Ectodermal cell (in vitro differentiated cells): ENCODE measurements around the gene KAZALD1.
A peak's percentile ranks its signal among the peaks of the same experiment; 100 is the strongest.

Experiments
- H3K27ac ChIP-seq: 2 replicates; pipeline ENCODE4 v1.7.0; 2013; ENCODE audit warnings: mild to moderate bottlenecking, low read depth, low read length; ENCODE audit not compliant: insufficient read depth, poor library complexity, severe bottlenecking
- H3K27me3 ChIP-seq: 2 replicates; pipeline ENCODE4 v1.7.0; 2013; ENCODE audit warnings: mild to moderate bottlenecking, low read length; ENCODE audit not compliant: insufficient read depth, control insufficient read depth, poor library complexity, severe bottlenecking
- H3K36me3 ChIP-seq: one replicate; pipeline ENCODE4 v1.7.0; 2013; ENCODE audit warnings: low read length; ENCODE audit not compliant: control insufficient read depth, insufficient read depth
- H3K4me1 ChIP-seq: one replicate; pipeline ENCODE4 v1.7.0; 2013; ENCODE audit warnings: low read length; ENCODE audit not compliant: control insufficient read depth, insufficient read depth
- H3K4me3 ChIP-seq: 2 replicates; pipeline ENCODE4 v1.7.0; 2013; ENCODE audit warnings: low read depth, low read length, control low read depth; ENCODE audit not compliant: insufficient read depth
- H3K9me3 ChIP-seq: 2 replicates; pipeline ENCODE4 v1.7.0; 2013; ENCODE audit warnings: mild to moderate bottlenecking, low read length, moderate library complexity; ENCODE audit not compliant: control insufficient read depth
- WGBS, 2 experiments: methylation state at CpG; one replicate each; pipeline ENCODE4 v1.1.7; 2013; ENCODE audit warnings: missing lambda C conversion rate in 2 of 2; 5-methylcytosine and 5-hydroxymethylcytosine counted together

The KAZALD1 gene

DNA sequence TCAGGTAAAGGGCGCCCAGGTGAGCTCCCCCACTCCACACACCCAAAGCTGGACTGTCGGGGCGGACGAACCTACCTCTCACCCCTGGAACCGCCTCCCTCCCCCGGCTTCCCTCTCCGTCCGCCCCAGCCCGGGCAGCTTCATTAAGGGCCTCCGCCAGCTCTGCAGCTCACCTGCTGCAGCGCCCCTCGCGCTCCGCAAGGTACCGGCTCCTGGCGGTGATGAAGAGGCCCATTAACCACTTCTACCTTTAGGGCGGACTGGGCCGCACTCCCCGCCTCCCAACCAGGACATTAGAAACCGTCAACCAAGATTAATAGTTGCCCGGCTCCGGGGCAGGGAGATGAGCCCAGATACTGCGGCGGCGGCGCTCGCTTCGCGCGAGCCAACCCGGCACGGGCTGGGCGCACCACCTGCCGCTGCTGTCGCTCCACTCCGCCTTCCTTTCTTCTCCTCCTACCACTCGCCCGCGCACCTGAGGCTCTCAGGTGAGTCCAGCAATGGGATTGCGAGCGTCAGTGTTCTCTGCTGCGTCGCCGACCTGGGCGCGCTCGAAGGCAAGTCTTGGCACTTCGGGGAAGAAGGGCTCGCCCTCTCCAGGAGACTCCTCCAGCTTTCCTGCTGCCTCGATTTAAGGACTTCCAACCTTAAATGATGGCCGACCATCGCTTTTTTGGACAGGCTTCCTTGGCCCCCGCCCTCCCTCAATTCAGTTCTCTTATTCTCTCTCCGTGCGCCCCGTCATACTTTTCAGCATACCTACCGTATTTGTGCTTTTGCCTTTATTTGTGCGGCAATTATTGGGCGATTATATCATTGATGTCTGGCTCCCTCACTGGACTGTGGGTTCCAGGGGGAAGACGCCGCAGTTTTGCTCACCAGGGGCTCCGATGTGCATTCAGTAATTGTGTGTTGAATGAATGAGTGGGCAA lies 13.6 kb upstream of the KAZALD1 start:
- Histone ChIP-seq H3K27me3 (peaks cover 88% of the 10 kb centered on the region), H3K36me3 (no peaks in the 10 kb centered on the region), H3K9me3 (no peaks in the 10 kb centered on the region), H3K27ac (no peak overlapping the region), H3K4me1 (peaks cover 16% of the 10 kb centered on the region), H3K4me3 (no peak overlapping the region)
- 8% methylated on average over 62 of the region's 62 CpGs for WGBS, 2 experiments

- 9 to 10% methylated on average over 42 of the region's 42 CpGs for WGBS, 2 experiments
- Histone ChIP-seq H3K27ac (no peak overlapping the region), H3K27me3 (peaks cover 66% of the 10 kb centered on the region), H3K36me3 (no peaks in the 10 kb centered on the region), H3K4me1 (peaks cover 11% of the 10 kb centered on the region), H3K4me3 (no peak overlapping the region), H3K9me3 (no peaks in the 10 kb centered on the region)
These were observed 11.3 kb upstream of the KAZALD1 start for GRCh38 chr10:101050208-101051069.

GRCh38 chr10:101052285-101052684 lies 9.5 kb upstream of the KAZALD1 start:
- Histone ChIP-seq H3K27me3 (peaks cover 48% of the 10 kb centered on the region), H3K4me3 (no peak overlapping the region)
- 89 to 90% methylated on average over 3 of the region's 3 CpGs for WGBS, 2 experiments

DNA sequence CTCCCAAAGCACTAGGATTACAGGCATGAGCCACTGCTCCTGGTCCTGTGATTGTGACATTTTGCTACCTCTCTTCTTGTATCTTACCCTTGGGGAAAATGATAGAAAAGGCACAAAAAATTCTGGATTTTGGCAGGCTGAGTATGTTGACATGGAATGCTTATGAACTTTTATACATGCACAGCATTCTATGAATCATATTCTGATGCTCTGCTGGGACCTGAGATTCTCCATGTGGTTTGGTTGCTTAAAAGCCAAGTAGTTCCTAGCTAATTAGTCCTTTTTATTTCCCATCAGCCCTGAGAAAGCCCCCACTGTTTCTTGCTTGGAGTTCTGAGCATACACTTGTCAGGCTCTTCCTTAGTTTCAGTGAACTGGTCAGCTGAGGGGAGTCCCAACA lies 8.3 kb upstream of the KAZALD1 start:
- no peak overlapping the region for H3K27ac ChIP-seq
- peaks cover 35% of the 10 kb centered on the region for H3K27me3 ChIP-seq
- H3K4me3 ChIP-seq = no peak overlapping the region
- H3K9me3 ChIP-seq = no peaks in the 10 kb centered on the region
- H3K4me1 ChIP-seq = peaks cover 4% of the 10 kb centered on the region
- no peaks in the 10 kb centered on the region for H3K36me3 ChIP-seq

More at GRCh38 chr10:101052285-101052684, 9.5 kb upstream of the KAZALD1 start:
- Histone ChIP-seq H3K27ac (no peak overlapping the region), H3K9me3 (no peaks in the 10 kb centered on the region), H3K4me1 (peaks cover 7% of the 10 kb centered on the region), H3K36me3 (no peaks in the 10 kb centered on the region)

DNA sequence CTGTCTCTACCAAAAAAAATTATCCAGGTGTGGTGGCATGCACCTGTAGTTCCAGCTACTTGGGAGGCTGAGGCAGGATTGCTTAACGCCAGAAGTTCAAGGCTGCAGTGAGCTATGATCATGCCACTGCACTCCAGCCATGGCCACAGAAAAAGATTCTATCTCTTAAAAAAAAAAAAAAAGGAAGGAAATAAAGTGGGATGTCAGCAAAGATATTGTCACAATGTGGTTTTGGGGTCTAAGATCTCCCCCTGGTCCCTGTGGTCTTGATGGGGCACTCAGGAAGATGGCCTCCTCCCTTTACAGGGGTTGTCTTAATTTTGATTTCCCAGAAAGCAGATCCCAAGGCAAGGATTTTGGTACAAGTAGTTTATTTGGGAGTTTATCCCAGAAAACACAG lies 7.4 kb upstream of the KAZALD1 start:
- WGBS, 2 experiments = 97 to 100% methylated on average over 1 of the region's 1 CpG

DNA sequence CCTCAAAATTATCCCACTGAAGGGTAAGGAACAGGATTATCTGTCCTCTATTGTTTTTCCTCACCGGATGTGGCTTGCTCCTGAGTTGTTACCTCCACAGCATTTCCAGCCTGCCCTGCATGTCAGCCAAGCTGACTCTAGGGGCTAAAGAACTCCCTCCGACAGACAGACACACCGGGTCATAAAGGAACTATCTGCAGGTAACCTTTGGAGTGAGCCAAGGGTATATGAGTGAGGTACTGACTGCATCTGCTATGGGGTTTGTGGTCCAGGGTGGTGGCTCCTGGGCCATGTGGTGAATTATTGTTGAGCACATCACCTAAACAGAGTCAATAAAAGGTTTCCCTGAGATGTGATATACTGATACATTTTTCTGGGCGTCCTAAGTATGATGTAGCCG lies 6.9 kb upstream of the KAZALD1 start:
- Histone ChIP-seq H3K27me3 (peaks cover 22% of the 10 kb centered on the region), H3K9me3 (no peaks in the 10 kb centered on the region), H3K4me3 (no peak overlapping the region), H3K4me1 (peaks cover 9% of the 10 kb centered on the region), H3K27ac (no peak overlapping the region), H3K36me3 (no peaks in the 10 kb centered on the region)
- WGBS, 2 experiments = 93 to 94% methylated on average over 5 of the region's 5 CpGs

More for the DNA sequence above, 7.4 kb upstream of the KAZALD1 start:
- Histone ChIP-seq H3K4me1 (peaks cover 5% of the 10 kb centered on the region), H3K27ac (no peak overlapping the region), H3K9me3 (no peaks in the 10 kb centered on the region), H3K36me3 (no peaks in the 10 kb centered on the region), H3K27me3 (peaks cover 27% of the 10 kb centered on the region), H3K4me3 (no peak overlapping the region)

GRCh38 chr10:101055411-101055810 lies 6.4 kb upstream of the KAZALD1 start:
- Histone ChIP-seq H3K4me1 (peaks cover 7% of the 10 kb centered on the region), H3K4me3 (no peak overlapping the region), H3K9me3 (no peaks in the 10 kb centered on the region), H3K36me3 (no peaks in the 10 kb centered on the region), H3K27ac (no peak overlapping the region), H3K27me3 (peaks cover 16% of the 10 kb centered on the region)
- WGBS, 2 experiments = 94 to 95% methylated on average over 3 to 4 of the region's 4 CpGs

- WGBS, 2 experiments = 94 to 96% methylated on average over 3 to 4 of the region's 4 CpGs
- no peak overlapping the region for H3K27ac ChIP-seq
These were observed 5.2 kb upstream of the KAZALD1 start for GRCh38 chr10:101056365-101057151.

GRCh38 chr10:101060036-101060950 lies 1.5 kb upstream of the KAZALD1 start:
- Histone ChIP-seq H3K4me3 (peak overlapping the region; percentile 90), H3K4me1 (peaks cover 27% of the 10 kb centered on the region), H3K36me3 (no peaks in the 10 kb centered on the region), H3K27me3 (peaks cover 43% of the 10 kb centered on the region), H3K27ac (peak overlapping the region; percentile 47), H3K9me3 (no peaks in the 10 kb centered on the region)
- 0% methylated on average over 37 of the region's 37 CpGs for WGBS, 2 experiments

More at GRCh38 chr10:101056365-101057151, 5.2 kb upstream of the KAZALD1 start:
- Histone ChIP-seq H3K27me3 (peaks cover 10% of the 10 kb centered on the region), H3K4me3 (no peak overlapping the region), H3K36me3 (no peaks in the 10 kb centered on the region), H3K9me3 (no peaks in the 10 kb centered on the region), H3K4me1 (peaks cover 7% of the 10 kb centered on the region)
